Measurements from ENCODE around the gene NPFFR1. TPM values are rescaled to one million over a fixed set of nuclear protein-coding genes. Genes with fewer than 3 reads are reported as not detected.

NPFFR1 gene
- total and polyA plus RNA-seq, 10 of the 15 experiments (the other 5 are each of a cell fraction or from before 2014, with no cell fraction given): 0.03 TPM; not detected in 9

- TF ChIP-seq, protein P1, sequence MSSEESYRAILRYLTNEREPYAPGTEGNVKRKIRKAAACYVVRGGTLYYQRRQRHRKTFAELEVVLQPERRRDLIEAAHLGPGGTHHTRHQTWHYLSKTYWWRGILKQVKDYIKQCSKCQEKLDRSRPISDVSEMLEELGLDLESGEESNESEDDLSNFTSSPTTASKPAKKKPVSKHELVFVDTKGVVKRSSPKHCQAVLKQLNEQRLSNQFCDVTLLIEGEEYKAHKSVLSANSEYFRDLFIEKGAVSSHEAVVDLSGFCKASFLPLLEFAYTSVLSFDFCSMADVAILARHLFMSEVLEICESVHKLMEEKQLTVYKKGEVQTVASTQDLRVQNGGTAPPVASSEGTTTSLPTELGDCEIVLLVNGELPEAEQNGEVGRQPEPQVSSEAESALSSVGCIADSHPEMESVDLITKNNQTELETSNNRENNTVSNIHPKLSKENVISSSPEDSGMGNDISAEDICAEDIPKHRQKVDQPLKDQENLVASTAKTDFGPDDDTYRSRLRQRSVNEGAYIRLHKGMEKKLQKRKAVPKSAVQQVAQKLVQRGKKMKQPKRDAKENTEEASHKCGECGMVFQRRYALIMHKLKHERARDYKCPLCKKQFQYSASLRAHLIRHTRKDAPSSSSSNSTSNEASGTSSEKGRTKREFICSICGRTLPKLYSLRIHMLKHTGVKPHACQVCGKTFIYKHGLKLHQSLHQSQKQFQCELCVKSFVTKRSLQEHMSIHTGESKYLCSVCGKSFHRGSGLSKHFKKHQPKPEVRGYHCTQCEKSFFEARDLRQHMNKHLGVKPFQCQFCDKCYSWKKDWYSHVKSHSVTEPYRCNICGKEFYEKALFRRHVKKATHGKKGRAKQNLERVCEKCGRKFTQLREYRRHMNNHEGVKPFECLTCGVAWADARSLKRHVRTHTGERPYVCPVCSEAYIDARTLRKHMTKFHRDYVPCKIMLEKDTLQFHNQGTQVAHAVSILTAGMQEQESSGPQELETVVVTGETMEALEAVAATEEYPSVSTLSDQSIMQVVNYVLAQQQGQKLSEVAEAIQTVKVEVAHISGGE (CRISPR knock-in tag; IDR thresholded peaks at IDR 0.05): no peak
- TF ChIP-seq IRF5 (IDR thresholded peaks at IDR 0.05; ENCODE audit: borderline replicate concordance): no peak
- TF ChIP-seq IRF4 (IDR thresholded peaks at IDR 0.05; ENCODE audit: low read depth, low read length): no peak
- no peak for TF ChIP-seq NBN (IDR thresholded peaks at IDR 0.05)
- no peak for TF ChIP-seq NRF1 (conservative IDR thresholded peaks at IDR 0.05; ENCODE audit: low read depth, low read length)
- TF ChIP-seq POLR2AphosphoS5 (IDR thresholded peaks at IDR 0.05; ENCODE audit: low read length): no peak
These were observed 33.6 kb upstream of the NPFFR1 start (continued) for GRCh38 chr10:70317272-70317942.

DNA sequence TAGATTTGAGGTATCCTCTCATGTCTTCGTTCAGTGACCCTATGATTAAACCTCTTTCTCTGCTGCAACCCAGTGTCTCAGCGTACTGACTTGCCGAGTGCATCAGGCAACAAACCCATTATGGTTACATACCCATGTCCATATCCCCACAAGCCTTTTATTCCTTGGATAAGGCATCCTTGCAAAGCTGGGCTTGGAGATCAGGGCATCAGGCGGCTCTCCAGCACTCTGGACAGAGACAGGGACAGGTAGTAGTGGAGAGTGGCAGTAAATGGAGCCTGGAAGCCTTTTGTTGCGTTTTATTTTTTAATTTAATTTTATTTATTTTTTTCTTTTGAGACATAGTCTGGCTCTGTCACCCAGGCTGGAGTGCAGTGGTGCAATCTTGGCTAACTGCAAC is 32.0 kb upstream of the NPFFR1 start:
- ChIA-PET POLR2A (no interaction called here), RAD21 (ENCODE audit: unreplicated experiment) (no interaction called here), SMC1A (ENCODE audit: uncharacterized antibody, unreplicated experiment) (interaction anchor here (1.5 kb wide), 1 partner anchor 40 kb away, joined by 5 read pairs; no protein-coding TSS in a partner anchor), CTCF (interaction anchor here (1.1 to 1.4 kb wide), 5 partner anchors 26 to 94 kb away, joined by 3 to 6 read pairs (median 3); no protein-coding TSS in a partner anchor)
- TF ChIP-seq, protein P2, sequence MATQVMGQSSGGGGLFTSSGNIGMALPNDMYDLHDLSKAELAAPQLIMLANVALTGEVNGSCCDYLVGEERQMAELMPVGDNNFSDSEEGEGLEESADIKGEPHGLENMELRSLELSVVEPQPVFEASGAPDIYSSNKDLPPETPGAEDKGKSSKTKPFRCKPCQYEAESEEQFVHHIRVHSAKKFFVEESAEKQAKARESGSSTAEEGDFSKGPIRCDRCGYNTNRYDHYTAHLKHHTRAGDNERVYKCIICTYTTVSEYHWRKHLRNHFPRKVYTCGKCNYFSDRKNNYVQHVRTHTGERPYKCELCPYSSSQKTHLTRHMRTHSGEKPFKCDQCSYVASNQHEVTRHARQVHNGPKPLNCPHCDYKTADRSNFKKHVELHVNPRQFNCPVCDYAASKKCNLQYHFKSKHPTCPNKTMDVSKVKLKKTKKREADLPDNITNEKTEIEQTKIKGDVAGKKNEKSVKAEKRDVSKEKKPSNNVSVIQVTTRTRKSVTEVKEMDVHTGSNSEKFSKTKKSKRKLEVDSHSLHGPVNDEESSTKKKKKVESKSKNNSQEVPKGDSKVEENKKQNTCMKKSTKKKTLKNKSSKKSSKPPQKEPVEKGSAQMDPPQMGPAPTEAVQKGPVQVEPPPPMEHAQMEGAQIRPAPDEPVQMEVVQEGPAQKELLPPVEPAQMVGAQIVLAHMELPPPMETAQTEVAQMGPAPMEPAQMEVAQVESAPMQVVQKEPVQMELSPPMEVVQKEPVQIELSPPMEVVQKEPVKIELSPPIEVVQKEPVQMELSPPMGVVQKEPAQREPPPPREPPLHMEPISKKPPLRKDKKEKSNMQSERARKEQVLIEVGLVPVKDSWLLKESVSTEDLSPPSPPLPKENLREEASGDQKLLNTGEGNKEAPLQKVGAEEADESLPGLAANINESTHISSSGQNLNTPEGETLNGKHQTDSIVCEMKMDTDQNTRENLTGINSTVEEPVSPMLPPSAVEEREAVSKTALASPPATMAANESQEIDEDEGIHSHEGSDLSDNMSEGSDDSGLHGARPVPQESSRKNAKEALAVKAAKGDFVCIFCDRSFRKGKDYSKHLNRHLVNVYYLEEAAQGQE (IDR thresholded peaks at IDR 0.05; ENCODE audit: low read depth, low read length): peak; percentile 76
- no peak for TF ChIP-seq EED (IDR thresholded peaks at IDR 0.05; ENCODE audit: low read depth)
- H3K4me3 ChIP-seq: no peak overlapping the region
- no peaks in the 10 kb centered on the region for H3K27me3 ChIP-seq (replicated peaks in 1 of 2; ENCODE audit: control insufficient read depth in 2 of 2, insufficient read depth in 2 of 2, low read length in 1 of 2)
- no peak overlapping the region for H3K27ac ChIP-seq (ENCODE audit: control insufficient read depth, insufficient read depth)
- no peak overlapping the region for H3K9ac ChIP-seq (ENCODE audit: control insufficient read depth, insufficient read depth, low read length)
- H3K4me1 ChIP-seq (ENCODE audit: control insufficient read depth, insufficient read depth, low read length): no peaks in the 10 kb centered on the region
- WGBS (ENCODE audit: insufficient coverage, insufficient replicate concordance, low lambda C conversion rate, missing lambda C conversion rate): 80% methylated on average over 5 of the region's 5 CpGs
- no TSS peak for BruUV-seq (replicated peaks)
- no peaks in the 10 kb centered on the region; a peak in 3 of 4 replicates for H3K36me3 ChIP-seq (ENCODE audit: control insufficient read depth in 2 of 2, insufficient read depth in 2 of 2, low read length in 1 of 2)
- intact Hi-C loops (cut with micrococcal nuclease; ENCODE audit: unreplicated experiment) (no loop called here), in situ Hi-C loops (cut with MboI) (no loop called here)
- ATAC-seq (no peak), DNase-seq (ENCODE audit: low read depth, low spot score) (no peak), FAIRE-seq (no peak)
- no peak overlapping the region for H3K4me2 ChIP-seq (ENCODE audit: control insufficient read depth, insufficient read depth)
- H3K9me3 ChIP-seq (replicated peaks; ENCODE audit: control insufficient read depth, insufficient read depth, low read length): no peaks in the 10 kb centered on the region; the same call in 2 of the 3 replicates
- H3K79me2 ChIP-seq (ENCODE audit: control insufficient read depth, insufficient read depth, low read length): no peaks in the 10 kb centered on the region
- no peak overlapping the region for H2AFZ ChIP-seq (ENCODE audit: control insufficient read depth, low read depth, low read length)
- H4K20me1 ChIP-seq (ENCODE audit: control insufficient read depth, insufficient read depth): no peaks in the 10 kb centered on the region
